Liver (tissue), 3 donors: ENCODE data around the gene LAMC3.

Experiments
- ATF3 ChIP-seq: IDR thresholded peaks from 2 replicates; pipeline ENCODE4 v1.6.1; 2016; ENCODE audit warnings: antibody characterized with exemption
- EGR1 ChIP-seq, 2 donors: IDR thresholded peaks; 2 replicates each; pipeline ENCODE4 v1.6.1; 2016 to 2018; ENCODE audit warnings: antibody characterized with exemption in 2 of 2, low read depth in 2 of 2
- FOXA1 ChIP-seq: IDR thresholded peaks from 2 replicates; pipeline ENCODE4 v1.6.1; 2016; ENCODE audit warnings: antibody characterized with exemption
- GABPA ChIP-seq, 2 donors: IDR thresholded peaks in 1 of 2; conservative IDR thresholded peaks in 1 of 2; 2 replicates each; pipeline ENCODE4 v1.6.1; 2016; ENCODE audit warnings: antibody characterized with exemption in 2 of 2, mild to moderate bottlenecking in 1 of 2, moderate library complexity in 1 of 2
- JUND ChIP-seq, 2 donors: IDR thresholded peaks; 2 replicates each; pipeline ENCODE4 v1.6.1; 2016; ENCODE audit warnings: antibody characterized with exemption in 2 of 2
- MAX ChIP-seq: IDR thresholded peaks from 2 replicates; pipeline ENCODE4 v1.6.1; 2016; ENCODE audit warnings: antibody characterized with exemption
- RAD21 ChIP-seq, 2 donors: IDR thresholded peaks; 2 replicates each; pipeline ENCODE4 v1.6.1; 2016; ENCODE audit warnings: antibody characterized with exemption in 2 of 2, mild to moderate bottlenecking in 2 of 2
- RXRA ChIP-seq, 2 donors: IDR thresholded peaks; 2 replicates each; pipeline ENCODE4 v1.6.1; 2017 to 2018; ENCODE audit warnings: antibody characterized with exemption in 2 of 2, mild to moderate bottlenecking in 1 of 2
- SP1 ChIP-seq: IDR thresholded peaks from 2 replicates; pipeline ENCODE4 v1.6.1; 2018; ENCODE audit warnings: antibody characterized with exemption, mild to moderate bottlenecking
- TAF1 ChIP-seq: conservative IDR thresholded peaks from 2 replicates; pipeline ENCODE4 v1.6.1; 2016; ENCODE audit warnings: antibody characterized with exemption, mild to moderate bottlenecking
- YY1 ChIP-seq: IDR thresholded peaks from 2 replicates; pipeline ENCODE4 v1.6.1; 2016; ENCODE audit warnings: antibody characterized with exemption, mild to moderate bottlenecking
- ZBTB33 ChIP-seq: IDR thresholded peaks from 2 replicates; pipeline ENCODE4 v1.6.1; 2016; ENCODE audit warnings: antibody characterized with exemption
- TF ChIP-seq, protein P1 (sequence below): fragments of 150-350 bp; IDR thresholded peaks from 2 replicates; pipeline ENCODE4 v1.5.1; 2017; ENCODE audit warnings: improper control_type of control experiment, low read depth, low read length; ENCODE audit not compliant: missing input control
- TF ChIP-seq, protein P2 (sequence below): IDR thresholded peaks from 2 replicates; pipeline ENCODE4 v1.6.1; 2016; ENCODE audit warnings: antibody characterized with exemption, mild to moderate bottlenecking
- donor health status: healthy.
- donor health status: healthy.

GRCh38 chr9:130990978-130991777, 17.8 kb upstream of the LAMC3 start:
- TF ChIP-seq, protein P1, sequence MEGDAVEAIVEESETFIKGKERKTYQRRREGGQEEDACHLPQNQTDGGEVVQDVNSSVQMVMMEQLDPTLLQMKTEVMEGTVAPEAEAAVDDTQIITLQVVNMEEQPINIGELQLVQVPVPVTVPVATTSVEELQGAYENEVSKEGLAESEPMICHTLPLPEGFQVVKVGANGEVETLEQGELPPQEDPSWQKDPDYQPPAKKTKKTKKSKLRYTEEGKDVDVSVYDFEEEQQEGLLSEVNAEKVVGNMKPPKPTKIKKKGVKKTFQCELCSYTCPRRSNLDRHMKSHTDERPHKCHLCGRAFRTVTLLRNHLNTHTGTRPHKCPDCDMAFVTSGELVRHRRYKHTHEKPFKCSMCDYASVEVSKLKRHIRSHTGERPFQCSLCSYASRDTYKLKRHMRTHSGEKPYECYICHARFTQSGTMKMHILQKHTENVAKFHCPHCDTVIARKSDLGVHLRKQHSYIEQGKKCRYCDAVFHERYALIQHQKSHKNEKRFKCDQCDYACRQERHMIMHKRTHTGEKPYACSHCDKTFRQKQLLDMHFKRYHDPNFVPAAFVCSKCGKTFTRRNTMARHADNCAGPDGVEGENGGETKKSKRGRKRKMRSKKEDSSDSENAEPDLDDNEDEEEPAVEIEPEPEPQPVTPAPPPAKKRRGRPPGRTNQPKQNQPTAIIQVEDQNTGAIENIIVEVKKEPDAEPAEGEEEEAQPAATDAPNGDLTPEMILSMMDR: no peak
- no peak for TF ChIP-seq EGR1 (IDR thresholded peaks at IDR 0.05; ENCODE audit: low read depth in 2 of 2)
- no peak for TF ChIP-seq RXRA (IDR thresholded peaks at IDR 0.05)
- TF ChIP-seq SP1: no peak
- TF ChIP-seq, protein P2, sequence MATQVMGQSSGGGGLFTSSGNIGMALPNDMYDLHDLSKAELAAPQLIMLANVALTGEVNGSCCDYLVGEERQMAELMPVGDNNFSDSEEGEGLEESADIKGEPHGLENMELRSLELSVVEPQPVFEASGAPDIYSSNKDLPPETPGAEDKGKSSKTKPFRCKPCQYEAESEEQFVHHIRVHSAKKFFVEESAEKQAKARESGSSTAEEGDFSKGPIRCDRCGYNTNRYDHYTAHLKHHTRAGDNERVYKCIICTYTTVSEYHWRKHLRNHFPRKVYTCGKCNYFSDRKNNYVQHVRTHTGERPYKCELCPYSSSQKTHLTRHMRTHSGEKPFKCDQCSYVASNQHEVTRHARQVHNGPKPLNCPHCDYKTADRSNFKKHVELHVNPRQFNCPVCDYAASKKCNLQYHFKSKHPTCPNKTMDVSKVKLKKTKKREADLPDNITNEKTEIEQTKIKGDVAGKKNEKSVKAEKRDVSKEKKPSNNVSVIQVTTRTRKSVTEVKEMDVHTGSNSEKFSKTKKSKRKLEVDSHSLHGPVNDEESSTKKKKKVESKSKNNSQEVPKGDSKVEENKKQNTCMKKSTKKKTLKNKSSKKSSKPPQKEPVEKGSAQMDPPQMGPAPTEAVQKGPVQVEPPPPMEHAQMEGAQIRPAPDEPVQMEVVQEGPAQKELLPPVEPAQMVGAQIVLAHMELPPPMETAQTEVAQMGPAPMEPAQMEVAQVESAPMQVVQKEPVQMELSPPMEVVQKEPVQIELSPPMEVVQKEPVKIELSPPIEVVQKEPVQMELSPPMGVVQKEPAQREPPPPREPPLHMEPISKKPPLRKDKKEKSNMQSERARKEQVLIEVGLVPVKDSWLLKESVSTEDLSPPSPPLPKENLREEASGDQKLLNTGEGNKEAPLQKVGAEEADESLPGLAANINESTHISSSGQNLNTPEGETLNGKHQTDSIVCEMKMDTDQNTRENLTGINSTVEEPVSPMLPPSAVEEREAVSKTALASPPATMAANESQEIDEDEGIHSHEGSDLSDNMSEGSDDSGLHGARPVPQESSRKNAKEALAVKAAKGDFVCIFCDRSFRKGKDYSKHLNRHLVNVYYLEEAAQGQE: no peak
- TF ChIP-seq ATF3: no peak
- TF ChIP-seq TAF1: no peak
- no peak for TF ChIP-seq JUND (IDR thresholded peaks at IDR 0.05)
- TF ChIP-seq ZBTB33: no peak
- TF ChIP-seq YY1: no peak
- TF ChIP-seq MAX: no peak
- no peak for TF ChIP-seq FOXA1
- TF ChIP-seq GABPA (IDR thresholded peaks at IDR 0.05 in 1 of 2, conservative IDR thresholded peaks at IDR 0.05 in 1 of 2): no peak
- TF ChIP-seq RAD21 (IDR thresholded peaks at IDR 0.05): no peak
